Measurements from ENCODE around the gene COL18A1. TPM values are rescaled to one million over a fixed set of nuclear protein-coding genes. Genes with fewer than 3 reads are reported as not detected.

Gene COL18A1
- total RNA-seq, 1 experiment from 2014 or later, result 77.0 TPM

- Histone ChIP-seq H3K4me1 (ENCODE audit: insufficient read depth, low read length) (peaks cover 9% of the 10 kb centered on the region), H3K27me3 (ENCODE audit: low read length) (no peaks in the 10 kb centered on the region), H4K20me1 (ENCODE audit: low read length) (no peaks in the 10 kb centered on the region), H3K9ac (ENCODE audit: low read length) (no peak overlapping the region), H2AFZ (ENCODE audit: low read length) (no peak overlapping the region), H3K4me2 (ENCODE audit: low read length) (no peak overlapping the region), H3K4me3 (ENCODE audit: low read length) (no peak overlapping the region), H3K79me2 (ENCODE audit: low read length) (no peaks in the 10 kb centered on the region), H3K9me3 (ENCODE audit: low read length) (no peaks in the 10 kb centered on the region), H3F3A (ENCODE audit: low read length, unreplicated experiment) (no peaks in the 10 kb centered on the region), H3K27ac (ENCODE audit: low read length) (no peak overlapping the region), H3K36me3 (ENCODE audit: low read depth, low read length) (peaks cover 5% of the 10 kb centered on the region; the same call in 1 of the 2 replicates), H3K9me2 (replicated peaks; ENCODE audit: low read length) (no peaks in the 10 kb centered on the region)
- POLR2A ChIA-PET (ENCODE audit: unreplicated experiment), result no interaction called here
- DNase-seq (no peak), ATAC-seq (no peak)
- no TSS peak for BruUV-seq (replicated peaks)
- intact Hi-C loops (cut with micrococcal nuclease), result no loop called here
- TF ChIP-seq, protein P1, sequence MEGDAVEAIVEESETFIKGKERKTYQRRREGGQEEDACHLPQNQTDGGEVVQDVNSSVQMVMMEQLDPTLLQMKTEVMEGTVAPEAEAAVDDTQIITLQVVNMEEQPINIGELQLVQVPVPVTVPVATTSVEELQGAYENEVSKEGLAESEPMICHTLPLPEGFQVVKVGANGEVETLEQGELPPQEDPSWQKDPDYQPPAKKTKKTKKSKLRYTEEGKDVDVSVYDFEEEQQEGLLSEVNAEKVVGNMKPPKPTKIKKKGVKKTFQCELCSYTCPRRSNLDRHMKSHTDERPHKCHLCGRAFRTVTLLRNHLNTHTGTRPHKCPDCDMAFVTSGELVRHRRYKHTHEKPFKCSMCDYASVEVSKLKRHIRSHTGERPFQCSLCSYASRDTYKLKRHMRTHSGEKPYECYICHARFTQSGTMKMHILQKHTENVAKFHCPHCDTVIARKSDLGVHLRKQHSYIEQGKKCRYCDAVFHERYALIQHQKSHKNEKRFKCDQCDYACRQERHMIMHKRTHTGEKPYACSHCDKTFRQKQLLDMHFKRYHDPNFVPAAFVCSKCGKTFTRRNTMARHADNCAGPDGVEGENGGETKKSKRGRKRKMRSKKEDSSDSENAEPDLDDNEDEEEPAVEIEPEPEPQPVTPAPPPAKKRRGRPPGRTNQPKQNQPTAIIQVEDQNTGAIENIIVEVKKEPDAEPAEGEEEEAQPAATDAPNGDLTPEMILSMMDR (conservative IDR thresholded peaks at IDR 0.05; ENCODE audit: low read depth, low read length), result no peak
- TF ChIP-seq EZH2 (IDR thresholded peaks at IDR 0.05; ENCODE audit: low read length, unreplicated experiment) (no peak), EZH2phosphoT487 (IDR thresholded peaks at IDR 0.05; ENCODE audit: borderline replicate concordance, low read length) (no peak)
- CTCF ChIA-PET, result no interaction called here
Observed at GRCh38 chr21:45507888-45508508, 103.0 kb downstream of the COL18A1 start.

GRCh38 chr21:45508607-45509565 lies 103.9 kb downstream of the COL18A1 start:
- H3K4me1 ChIP-seq (ENCODE audit: insufficient read depth, low read length), result peaks cover 17% of the 10 kb centered on the region
- no peak overlapping the region for H3K4me3 ChIP-seq (ENCODE audit: low read length)
- BruUV-seq (replicated peaks), result no TSS peak
- H3K36me3 ChIP-seq (ENCODE audit: low read depth, low read length), result peaks cover 5% of the 10 kb centered on the region; the same call in 1 of the 2 replicates
- no peaks in the 10 kb centered on the region for H3F3A ChIP-seq (ENCODE audit: low read length, unreplicated experiment)
- no peak overlapping the region for H2AFZ ChIP-seq (ENCODE audit: low read length)
- no peaks in the 10 kb centered on the region for H3K79me2 ChIP-seq (ENCODE audit: low read length)
- DNase-seq (no peak), ATAC-seq (no peak)
- H3K4me2 ChIP-seq (ENCODE audit: low read length), result no peak overlapping the region
- no peaks in the 10 kb centered on the region for H3K9me2 ChIP-seq (replicated peaks; ENCODE audit: low read length)
- intact Hi-C loops (cut with micrococcal nuclease), result no loop called here
- no peaks in the 10 kb centered on the region for H3K9me3 ChIP-seq (ENCODE audit: low read length)
- ChIA-PET POLR2A (ENCODE audit: unreplicated experiment) (no interaction called here), CTCF (no interaction called here)
- no peak overlapping the region for H3K27ac ChIP-seq (ENCODE audit: low read length)
- no peaks in the 10 kb centered on the region for H4K20me1 ChIP-seq (ENCODE audit: low read length)
- TF ChIP-seq, protein P1 (conservative IDR thresholded peaks at IDR 0.05; ENCODE audit: low read depth, low read length), result no peak
- TF ChIP-seq EZH2 (IDR thresholded peaks at IDR 0.05; ENCODE audit: low read length, unreplicated experiment), result no peak
- no peak for TF ChIP-seq EZH2phosphoT487 (IDR thresholded peaks at IDR 0.05; ENCODE audit: borderline replicate concordance, low read length)
- H3K27me3 ChIP-seq (ENCODE audit: low read length), result no peaks in the 10 kb centered on the region
- H3K9ac ChIP-seq (ENCODE audit: low read length), result no peak overlapping the region
